ENCODE data around the gene MTNR1A.

Gene MTNR1A

DNA sequence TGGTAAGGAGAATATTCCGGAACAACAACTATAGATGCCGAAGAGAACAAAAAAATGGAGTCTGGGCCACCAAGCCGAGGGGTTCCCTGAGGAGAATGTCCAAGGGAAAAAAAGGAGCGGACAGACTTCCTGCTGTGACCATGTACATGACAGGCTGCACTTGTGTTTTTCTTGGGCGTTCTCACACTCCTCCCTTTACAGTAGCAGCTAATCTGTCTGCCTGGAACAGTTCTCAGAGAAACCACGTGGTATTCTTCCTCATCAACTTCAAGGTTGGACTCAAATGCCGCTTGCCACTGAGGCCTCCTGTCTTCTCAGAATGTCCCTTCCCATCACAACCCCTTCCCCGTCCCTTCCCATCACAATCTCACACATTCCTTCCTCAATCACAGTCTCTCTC lies 30.8 kb upstream of the MTNR1A start:
- TF ChIP-seq, protein P1, sequence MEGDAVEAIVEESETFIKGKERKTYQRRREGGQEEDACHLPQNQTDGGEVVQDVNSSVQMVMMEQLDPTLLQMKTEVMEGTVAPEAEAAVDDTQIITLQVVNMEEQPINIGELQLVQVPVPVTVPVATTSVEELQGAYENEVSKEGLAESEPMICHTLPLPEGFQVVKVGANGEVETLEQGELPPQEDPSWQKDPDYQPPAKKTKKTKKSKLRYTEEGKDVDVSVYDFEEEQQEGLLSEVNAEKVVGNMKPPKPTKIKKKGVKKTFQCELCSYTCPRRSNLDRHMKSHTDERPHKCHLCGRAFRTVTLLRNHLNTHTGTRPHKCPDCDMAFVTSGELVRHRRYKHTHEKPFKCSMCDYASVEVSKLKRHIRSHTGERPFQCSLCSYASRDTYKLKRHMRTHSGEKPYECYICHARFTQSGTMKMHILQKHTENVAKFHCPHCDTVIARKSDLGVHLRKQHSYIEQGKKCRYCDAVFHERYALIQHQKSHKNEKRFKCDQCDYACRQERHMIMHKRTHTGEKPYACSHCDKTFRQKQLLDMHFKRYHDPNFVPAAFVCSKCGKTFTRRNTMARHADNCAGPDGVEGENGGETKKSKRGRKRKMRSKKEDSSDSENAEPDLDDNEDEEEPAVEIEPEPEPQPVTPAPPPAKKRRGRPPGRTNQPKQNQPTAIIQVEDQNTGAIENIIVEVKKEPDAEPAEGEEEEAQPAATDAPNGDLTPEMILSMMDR (IDR thresholded peaks at IDR 0.05; ENCODE audit: insufficient read depth, low read depth, low read length, missing control alignments): no peak
- no peak overlapping the region for H3K4me3 ChIP-seq (ENCODE audit: low read length)
- no peak for DNase-seq (ENCODE audit: low read depth)

DNA sequence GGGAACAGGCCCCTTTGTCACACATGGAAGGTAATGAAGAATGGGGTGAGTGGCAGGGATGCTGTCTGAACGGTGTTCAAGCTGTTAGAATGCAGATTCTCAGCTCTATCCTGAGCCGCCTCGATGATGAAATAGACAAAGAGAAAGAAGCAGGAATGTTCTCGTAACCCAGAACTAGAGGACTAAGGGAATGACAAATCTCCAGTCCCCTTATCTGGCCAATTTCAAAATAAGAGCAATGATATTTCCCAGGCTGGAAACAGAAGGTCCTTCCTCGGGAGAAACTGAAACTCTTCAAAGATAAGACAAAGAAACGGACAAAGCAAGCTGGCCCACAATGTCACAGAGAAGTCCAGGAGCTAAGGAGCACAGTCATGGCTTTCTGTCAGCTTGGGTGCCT lies 29.5 kb upstream of the MTNR1A start:
- no peak for DNase-seq (ENCODE audit: low read depth)
- TF ChIP-seq, protein P1 (IDR thresholded peaks at IDR 0.05; ENCODE audit: insufficient read depth, low read depth, low read length, missing control alignments): no peak
- H3K4me3 ChIP-seq (ENCODE audit: low read length): no peak overlapping the region

DNA sequence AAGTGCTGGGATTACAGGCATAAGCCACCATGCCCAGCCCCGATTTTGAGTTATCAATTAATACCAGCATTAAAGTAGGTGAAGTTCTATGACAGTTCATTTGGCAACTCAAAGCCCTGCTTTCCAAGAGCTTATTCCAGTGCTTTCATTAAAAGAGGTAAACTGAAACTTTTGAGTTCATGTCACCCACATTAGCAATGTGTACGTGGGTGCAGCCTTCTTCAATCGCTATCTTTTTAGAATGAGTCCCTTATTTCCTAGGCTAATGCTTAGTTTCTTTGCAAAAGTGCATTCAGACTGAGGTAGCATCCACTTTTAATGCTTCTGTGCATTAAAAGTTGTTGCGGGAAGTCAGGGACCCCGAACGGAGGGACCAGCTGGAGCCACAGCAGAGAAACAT lies 26.1 kb upstream of the MTNR1A start:
- TF ChIP-seq, protein P1 (IDR thresholded peaks at IDR 0.05; ENCODE audit: insufficient read depth, low read depth, low read length, missing control alignments): no peak
- no peak for DNase-seq (ENCODE audit: low read depth)
- H3K4me3 ChIP-seq (ENCODE audit: low read length): no peak overlapping the region

DNA sequence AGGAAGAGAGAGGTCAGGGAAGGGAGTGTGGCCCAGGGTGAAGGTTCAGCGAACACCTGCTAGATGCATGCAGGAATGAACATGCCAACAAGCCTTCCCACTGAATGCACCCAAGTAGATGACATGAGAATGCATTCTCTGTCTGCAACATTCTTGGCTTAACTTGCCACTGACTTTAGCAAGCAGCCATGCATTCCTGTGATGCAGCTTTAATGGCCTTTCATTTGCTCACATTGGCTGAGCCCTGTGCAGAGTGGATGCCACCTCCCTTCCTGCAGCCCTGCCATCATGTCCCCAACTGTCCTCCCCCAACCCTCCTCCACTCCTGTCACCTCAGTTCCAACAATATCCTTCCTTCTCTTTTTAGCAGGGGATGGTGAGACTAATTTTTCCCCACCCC lies 25.3 kb upstream of the MTNR1A start:
- no peak for DNase-seq (ENCODE audit: low read depth)
- TF ChIP-seq, protein P1 (IDR thresholded peaks at IDR 0.05; ENCODE audit: insufficient read depth, low read depth, low read length, missing control alignments): no peak
- no peak overlapping the region for H3K4me3 ChIP-seq (ENCODE audit: low read length)

DNA sequence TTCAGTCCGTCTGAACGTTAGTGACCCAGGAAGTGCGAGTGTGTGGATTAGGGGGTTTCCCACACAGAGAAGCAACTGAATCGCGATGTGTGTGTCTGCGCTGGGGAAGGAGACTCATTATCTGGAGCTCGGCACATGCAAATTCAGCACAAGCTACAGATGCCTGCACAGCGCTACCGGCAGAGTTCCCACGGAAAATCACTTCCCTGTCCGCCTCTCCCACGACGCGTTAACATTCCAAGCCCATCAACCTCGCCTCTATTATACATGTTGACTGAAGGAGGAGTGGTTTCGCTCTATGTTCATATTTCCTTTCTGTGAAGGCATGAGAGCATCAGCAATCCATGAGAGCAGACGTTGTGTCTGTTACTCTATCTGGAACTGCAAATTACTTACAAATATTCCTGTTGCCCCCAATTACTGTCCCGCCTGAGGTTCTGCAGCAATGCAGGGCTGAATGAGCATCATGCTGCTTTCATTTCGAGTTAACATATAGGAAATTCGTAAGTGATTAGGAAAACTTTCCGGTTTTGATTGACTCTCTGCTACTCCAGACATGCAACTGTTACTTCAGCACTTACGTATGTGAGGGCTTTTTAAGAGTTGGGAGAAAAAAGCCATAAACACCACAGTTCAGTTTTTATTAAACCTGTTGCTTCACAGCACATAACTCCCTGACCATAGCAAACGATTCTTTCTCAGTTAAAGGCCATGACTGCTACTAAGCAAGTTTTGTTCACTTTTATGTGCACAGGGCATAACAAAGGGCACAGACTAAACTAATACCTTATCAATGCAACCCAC lies 15.0 kb upstream of the MTNR1A start:
- peak; percentile 62 for DNase-seq (ENCODE audit: low read depth)
- peak overlapping the region; percentile 11 for H3K4me3 ChIP-seq (ENCODE audit: low read length)
- TF ChIP-seq, protein P1 (IDR thresholded peaks at IDR 0.05; ENCODE audit: insufficient read depth, low read depth, low read length, missing control alignments): no peak

DNA sequence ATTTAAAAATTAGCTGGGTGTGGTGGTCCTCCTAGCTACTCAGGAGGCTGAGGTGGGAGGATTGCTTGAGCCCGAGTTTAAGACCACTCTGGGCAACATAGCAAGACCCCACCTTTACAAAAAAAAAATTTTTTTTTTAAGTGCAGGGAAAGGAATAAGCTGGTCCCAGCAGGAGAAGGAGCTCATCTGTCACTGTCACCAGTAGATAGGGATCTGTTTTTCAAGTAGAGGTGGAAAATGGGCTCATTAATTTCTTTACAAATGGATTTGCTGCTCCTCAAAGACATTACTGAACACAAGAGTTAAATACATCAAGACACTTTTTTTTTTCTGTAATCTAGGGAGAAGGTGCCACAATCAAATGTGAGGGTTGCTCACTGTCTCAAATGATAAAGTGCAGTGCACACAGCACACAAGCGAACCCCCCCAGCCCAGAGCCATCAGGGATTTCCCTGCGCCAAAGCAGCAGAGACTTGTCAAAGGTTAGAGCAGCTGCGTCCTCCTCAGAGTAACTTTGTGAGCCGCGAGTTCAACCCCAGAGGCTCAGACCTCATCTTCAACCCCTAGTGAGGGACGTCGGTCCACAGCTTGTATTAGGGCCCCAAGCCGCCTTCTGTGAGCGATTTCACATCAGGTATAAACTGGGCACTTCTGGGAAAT lies 14.3 kb upstream of the MTNR1A start:
- no peak for DNase-seq (ENCODE audit: low read depth)
- TF ChIP-seq, protein P1 (IDR thresholded peaks at IDR 0.05; ENCODE audit: insufficient read depth, low read depth, low read length, missing control alignments): no peak
- peak overlapping the region; percentile 11 for H3K4me3 ChIP-seq (ENCODE audit: low read length)
